GM21737 (cell line): ENCODE measurements around the gene CPVL.
"Not testable (repeated sequence)": the region's sequence is repeated elsewhere in the genome, so short reads cannot be mapped to it uniquely, and the experiment has no call there.

Source experiments
- ATAC-seq: cut with Tn5 transposase; IDR thresholded peaks from one replicate; pipeline ENCODE4 v1.9.1; 2021; ENCODE audit warnings: mild to moderate bottlenecking, moderate library complexity; ENCODE audit not compliant: unreplicated experiment

Gene CPVL

GRCh38 chr7:29093091-29093490, 53.2 kb downstream of the CPVL start:
- not testable (repeated sequence) for ATAC-seq

GRCh38 chr7:29091715-29092114, 54.6 kb downstream of the CPVL start:
- no peak for ATAC-seq

GRCh38 chr7:29090836-29091601, 55.3 kb downstream of the CPVL start:
- ATAC-seq, result no peak

GRCh38 chr7:29090151-29090805, 56.1 kb downstream of the CPVL start:
- ATAC-seq, result no peak

- no peak for ATAC-seq
Observed at GRCh38 chr7:29087840-29088170, 58.5 kb downstream of the CPVL start.

- no peak for ATAC-seq
Observed at GRCh38 chr7:29086545-29086944, 59.8 kb downstream of the CPVL start.

- ATAC-seq, result peak; percentile 77
Observed at GRCh38 chr7:29084832-29085231, 61.5 kb downstream of the CPVL start.

GRCh38 chr7:29080803-29081202, 65.5 kb downstream of the CPVL start:
- ATAC-seq, result no peak

GRCh38 chr7:29078311-29079260, 67.8 kb downstream of the CPVL start:
- ATAC-seq, result no peak

GRCh38 chr7:29077854-29078253, 68.5 kb downstream of the CPVL start:
- no peak for ATAC-seq

- no peak for ATAC-seq
Observed at GRCh38 chr7:29077176-29077575, 69.2 kb downstream of the CPVL start.

GRCh38 chr7:29076631-29077030, 69.7 kb downstream of the CPVL start:
- no peak for ATAC-seq

- no peak for ATAC-seq
Observed at GRCh38 chr7:29075606-29076005, 70.7 kb downstream of the CPVL start.

GRCh38 chr7:29071203-29071874, 75.0 kb downstream of the CPVL start:
- no peak for ATAC-seq

- no peak for ATAC-seq
Observed at GRCh38 chr7:29066641-29067040, 79.7 kb downstream of the CPVL start.

- no peak for ATAC-seq
Observed at GRCh38 chr7:29065181-29065857, 81.0 kb downstream of the CPVL start.

- no peak for ATAC-seq
Observed at GRCh38 chr7:29063872-29064271, 82.5 kb downstream of the CPVL start.

GRCh38 chr7:29063236-29063635, 83.1 kb downstream of the CPVL start:
- ATAC-seq, result no peak

- no peak for ATAC-seq
Observed at GRCh38 chr7:29053105-29053872, 93.0 kb downstream of the CPVL start.

GRCh38 chr7:29046978-29047377, 99.4 kb downstream of the CPVL start:
- no peak for ATAC-seq
